ENCODE measurements around the gene MYBBP1A.
"Not testable (repeated sequence)": the region's sequence is repeated elsewhere in the genome, so short reads cannot be mapped to it uniquely, and the experiment has no call there.

The MYBBP1A gene, protein sequence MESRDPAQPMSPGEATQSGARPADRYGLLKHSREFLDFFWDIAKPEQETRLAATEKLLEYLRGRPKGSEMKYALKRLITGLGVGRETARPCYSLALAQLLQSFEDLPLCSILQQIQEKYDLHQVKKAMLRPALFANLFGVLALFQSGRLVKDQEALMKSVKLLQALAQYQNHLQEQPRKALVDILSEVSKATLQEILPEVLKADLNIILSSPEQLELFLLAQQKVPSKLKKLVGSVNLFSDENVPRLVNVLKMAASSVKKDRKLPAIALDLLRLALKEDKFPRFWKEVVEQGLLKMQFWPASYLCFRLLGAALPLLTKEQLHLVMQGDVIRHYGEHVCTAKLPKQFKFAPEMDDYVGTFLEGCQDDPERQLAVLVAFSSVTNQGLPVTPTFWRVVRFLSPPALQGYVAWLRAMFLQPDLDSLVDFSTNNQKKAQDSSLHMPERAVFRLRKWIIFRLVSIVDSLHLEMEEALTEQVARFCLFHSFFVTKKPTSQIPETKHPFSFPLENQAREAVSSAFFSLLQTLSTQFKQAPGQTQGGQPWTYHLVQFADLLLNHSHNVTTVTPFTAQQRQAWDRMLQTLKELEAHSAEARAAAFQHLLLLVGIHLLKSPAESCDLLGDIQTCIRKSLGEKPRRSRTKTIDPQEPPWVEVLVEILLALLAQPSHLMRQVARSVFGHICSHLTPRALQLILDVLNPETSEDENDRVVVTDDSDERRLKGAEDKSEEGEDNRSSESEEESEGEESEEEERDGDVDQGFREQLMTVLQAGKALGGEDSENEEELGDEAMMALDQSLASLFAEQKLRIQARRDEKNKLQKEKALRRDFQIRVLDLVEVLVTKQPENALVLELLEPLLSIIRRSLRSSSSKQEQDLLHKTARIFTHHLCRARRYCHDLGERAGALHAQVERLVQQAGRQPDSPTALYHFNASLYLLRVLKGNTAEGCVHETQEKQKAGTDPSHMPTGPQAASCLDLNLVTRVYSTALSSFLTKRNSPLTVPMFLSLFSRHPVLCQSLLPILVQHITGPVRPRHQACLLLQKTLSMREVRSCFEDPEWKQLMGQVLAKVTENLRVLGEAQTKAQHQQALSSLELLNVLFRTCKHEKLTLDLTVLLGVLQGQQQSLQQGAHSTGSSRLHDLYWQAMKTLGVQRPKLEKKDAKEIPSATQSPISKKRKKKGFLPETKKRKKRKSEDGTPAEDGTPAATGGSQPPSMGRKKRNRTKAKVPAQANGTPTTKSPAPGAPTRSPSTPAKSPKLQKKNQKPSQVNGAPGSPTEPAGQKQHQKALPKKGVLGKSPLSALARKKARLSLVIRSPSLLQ (N-terminal part only)

DNA sequence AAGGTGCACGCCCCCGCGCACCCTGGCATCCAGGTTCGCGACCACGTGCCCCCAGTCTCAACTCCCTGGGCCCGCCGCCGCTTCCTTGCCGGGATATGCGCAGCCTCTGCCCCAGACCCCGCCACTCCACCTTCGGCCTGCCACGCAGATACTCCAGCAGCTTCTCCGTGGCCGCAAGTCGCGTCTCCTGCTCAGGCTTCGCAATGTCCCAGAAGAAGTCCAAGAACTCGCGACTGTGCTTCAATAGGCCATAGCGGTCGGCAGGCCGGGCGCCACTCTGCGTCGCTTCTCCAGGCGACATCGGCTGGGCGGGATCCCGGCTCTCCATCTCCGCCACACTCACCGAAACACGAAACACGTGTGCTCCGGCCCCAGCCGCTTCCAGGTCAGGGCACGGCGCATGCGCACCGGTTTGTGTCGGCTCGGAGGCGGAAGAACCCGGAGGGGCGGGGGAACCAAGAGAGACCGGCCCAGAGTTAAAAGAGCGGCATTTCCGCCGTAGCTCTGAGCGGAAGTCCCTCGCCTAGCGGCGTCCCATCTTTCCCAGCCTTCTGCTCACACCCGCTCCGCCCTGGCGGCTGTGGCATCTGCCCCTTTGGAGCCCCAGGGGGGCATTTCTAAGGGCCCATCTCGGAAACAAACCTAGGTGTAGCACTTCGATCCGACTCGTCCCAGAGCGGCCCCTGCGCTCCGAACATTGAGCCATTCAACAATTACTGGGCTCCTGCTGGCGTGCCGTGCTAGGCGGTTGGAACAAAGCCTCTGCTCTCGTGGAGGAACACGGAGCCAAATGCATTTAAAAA lies at the start of gene MYBBP1A:
MYBBP1A (minus strand) TSS at position 388 of the 803 bp plus-strand sequence; CDS start at position 328, 60 bp downstream.
- peak; percentile 73 for DNase-seq

GRCh38 chr17:4604736-4605135 lies 49.6 kb upstream of the MYBBP1A start:
- not testable (repeated sequence) for DNase-seq

- no peak for DNase-seq
These were observed 49.0 kb upstream of the MYBBP1A start for GRCh38 chr17:4604111-4604644.

DNA sequence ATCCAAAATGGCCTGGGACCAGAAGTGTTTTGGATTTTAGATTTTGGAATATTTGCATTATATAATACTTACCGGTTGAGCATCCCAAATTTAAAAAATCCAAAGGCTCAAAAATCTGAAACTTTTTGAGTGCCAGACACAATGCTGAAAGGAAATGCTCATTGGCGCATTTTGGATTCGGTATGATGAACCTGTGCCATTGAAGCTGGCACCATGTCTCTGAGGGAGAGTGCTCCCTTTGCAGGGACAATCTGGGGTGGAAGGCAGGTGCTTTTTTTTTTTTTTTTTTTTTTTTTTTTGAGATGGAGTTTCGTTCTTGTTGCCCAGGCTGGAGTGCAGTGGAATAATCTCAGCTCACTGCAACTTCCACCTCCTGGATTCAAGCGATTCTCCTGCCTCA lies 46.9 kb upstream of the MYBBP1A start:
- no peak for DNase-seq

- no peak for DNase-seq
These were observed 46.1 kb upstream of the MYBBP1A start for GRCh38 chr17:4601326-4601725.

- no peak for DNase-seq
These were observed 45.4 kb upstream of the MYBBP1A start for GRCh38 chr17:4600563-4600962.

- no peak for DNase-seq
These were observed 44.5 kb upstream of the MYBBP1A start for GRCh38 chr17:4599505-4600281.

- DNase-seq: no peak
These were observed 43.8 kb upstream of the MYBBP1A start for GRCh38 chr17:4598776-4599504.

DNA sequence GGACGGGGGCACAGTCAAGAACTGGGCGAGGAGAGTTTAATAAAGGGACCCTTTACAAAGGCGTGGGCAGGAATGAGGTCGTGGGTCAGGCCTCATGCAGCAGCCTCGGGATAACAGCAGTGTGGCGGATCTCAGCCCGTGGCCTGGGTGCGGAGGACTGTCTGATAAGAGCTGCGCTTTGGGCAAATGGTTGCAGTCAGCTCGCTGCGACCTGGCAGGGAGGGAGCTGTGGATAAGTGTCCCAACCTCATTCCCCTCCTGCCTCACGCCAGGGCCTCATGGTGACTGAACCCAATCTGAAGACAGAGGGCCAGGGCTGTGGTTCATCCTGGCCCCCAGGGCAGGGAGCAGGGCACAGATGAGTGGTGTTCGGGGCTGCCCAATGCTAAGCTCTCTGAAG lies 42.8 kb upstream of the MYBBP1A start:
- no peak for DNase-seq

- no peak for DNase-seq
These were observed 41.6 kb upstream of the MYBBP1A start for GRCh38 chr17:4596636-4597380.

GRCh38 chr17:4595685-4596342 lies 40.6 kb upstream of the MYBBP1A start:
- DNase-seq: not testable (repeated sequence)

DNA sequence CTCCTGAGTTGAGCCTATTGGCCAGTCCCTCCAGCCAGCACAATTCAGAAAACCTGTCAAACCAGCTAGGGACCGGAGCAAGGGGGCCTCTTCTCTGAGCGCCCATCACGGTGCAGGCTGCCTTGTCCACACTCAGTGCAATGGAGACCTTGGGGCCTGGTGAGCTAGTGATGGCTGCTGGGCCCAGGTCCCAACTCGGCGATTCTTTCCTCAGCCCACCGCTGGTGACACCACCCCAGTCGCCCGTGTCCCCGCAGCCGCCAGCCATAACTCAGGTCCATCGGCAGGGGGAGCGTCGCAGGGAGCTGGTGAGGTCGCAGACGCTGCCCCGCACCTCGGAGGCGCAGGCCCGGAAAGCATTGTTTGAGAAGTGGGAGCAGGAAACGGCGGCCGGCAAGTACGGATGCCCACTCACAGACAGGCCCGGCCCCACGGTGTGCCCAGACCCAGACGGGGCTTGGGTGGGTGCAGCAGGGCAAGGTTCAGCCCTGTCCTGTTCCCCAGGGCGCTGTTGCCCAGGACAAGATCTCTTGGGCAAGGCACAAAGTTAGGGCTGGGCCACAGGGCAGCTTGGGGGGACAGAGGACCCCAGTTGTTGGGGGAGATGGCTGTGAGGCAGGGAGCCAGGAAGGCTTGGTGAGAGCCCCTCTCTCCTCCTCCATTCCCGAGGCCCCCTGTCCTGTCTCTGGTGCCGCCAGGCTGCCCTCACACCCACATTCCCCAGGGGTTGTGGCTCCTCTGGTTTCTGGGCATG lies 39.9 kb upstream of the MYBBP1A start:
- DNase-seq: no peak

GRCh38 chr17:4594406-4594805 lies 39.2 kb upstream of the MYBBP1A start:
- DNase-seq: no peak

- DNase-seq: no peak
These were observed 37.8 kb upstream of the MYBBP1A start for GRCh38 chr17:4593021-4593421.

- DNase-seq: no peak
These were observed 37.2 kb upstream of the MYBBP1A start for GRCh38 chr17:4592240-4593005.

DNA sequence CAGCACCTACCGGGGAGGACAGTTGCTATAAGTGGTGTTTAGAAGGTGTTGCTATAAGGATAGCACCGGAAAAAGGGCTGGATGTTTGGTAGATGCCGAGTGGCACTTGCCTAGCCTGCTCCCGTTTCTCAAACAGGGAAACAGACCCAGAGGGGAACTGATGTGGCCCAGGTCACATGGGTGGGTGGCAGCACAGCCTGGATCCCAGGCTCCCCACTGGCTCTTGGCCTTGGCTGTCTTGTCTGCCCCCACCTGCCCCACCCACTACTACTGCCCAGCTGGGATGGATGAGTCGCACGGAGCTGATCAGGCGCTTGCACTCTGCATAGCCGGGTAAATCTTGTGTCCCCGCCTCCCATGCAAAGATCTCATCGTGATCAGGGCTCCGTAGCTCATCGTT lies 36.3 kb upstream of the MYBBP1A start:
- DNase-seq: no peak

DNA sequence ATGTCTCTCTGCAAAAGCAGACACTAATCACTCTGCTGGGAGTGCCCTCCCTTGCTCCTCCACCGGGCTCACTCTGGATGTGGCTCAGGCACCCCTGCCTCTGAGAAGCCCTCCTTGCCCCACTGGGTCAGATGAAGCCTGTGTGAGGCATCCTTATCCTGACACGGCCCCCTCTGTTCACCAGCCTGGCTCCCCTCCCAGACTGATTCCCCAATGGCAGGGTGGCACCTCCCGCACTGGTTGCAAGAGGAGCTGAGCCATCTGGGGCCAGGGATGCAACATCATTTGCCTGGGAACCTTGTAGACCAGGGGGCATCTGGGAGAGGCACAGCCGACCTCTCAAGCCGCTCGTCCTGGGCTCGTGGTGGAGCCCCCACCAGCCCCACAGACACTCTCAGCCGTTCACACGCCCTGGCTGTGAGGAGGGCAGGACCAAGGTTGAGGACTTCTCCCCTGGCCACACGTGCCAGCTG lies 35.8 kb upstream of the MYBBP1A start:
- DNase-seq: no peak
